Endothelial cell of umbilical vein (primary cell): ENCODE results near the gene CHM. TPM values are rescaled to one million over a fixed set of nuclear protein-coding genes. Genes with fewer than 3 reads are reported as not detected.
"Not testable (repeated sequence)": the region's sequence is repeated elsewhere in the genome, so short reads cannot be mapped to it uniquely, and the experiment has no call there.

Experiments used
- BruUV-seq: library from RNA; stranded (reverse); fragments of 400-500 nt; replicated peaks from 2 replicates; lab custom pipeline; 2021; lab: Mats Ljungman, UMichigan
- CTCF ChIA-PET: fragments of 300-600, 350-600 bp; sonication (Branson Sonifier 250); formaldehyde crosslinking; loops from one replicate; lab custom pipeline; 2021; ENCODE audit warnings: antibody characterized with exemption, inconsistent platforms; lab: Charles Lee
- POLR2A ChIA-PET: fragments of 300-600, 350-600 bp; sonication (Branson Sonifier 250); formaldehyde crosslinking; loops from one replicate; lab custom pipeline; 2021; ENCODE audit warnings: antibody characterized with exemption, inconsistent platforms; lab: Charles Lee
- DNase-seq: peaks from one replicate; pipeline ENCODE4 v3.0.0-alpha.2; 2011; ENCODE audit warnings: low read depth, low spot score
- FAIRE-seq: peaks from 2 replicates; lab custom pipeline; 2011; peaks lifted over from hg19 to GRCh38; lab: Jason Lieb, UNC
- H2AFZ ChIP-seq: 2 replicates; pipeline ENCODE4 v1.6.0; 2012; ENCODE audit warnings: low read depth, low read length, control low read depth, inconsistent platforms
- H3K27ac ChIP-seq: 2 replicates; pipeline ENCODE4 v1.5.1; 2011; ENCODE audit warnings: low read depth, mild to moderate bottlenecking, control low read depth, low read length, moderate library complexity; ENCODE audit not compliant: insufficient read depth
- H3K27me3 ChIP-seq, 2 experiments: 2 replicates each; pipeline versions ENCODE4 v1.6.0 to v1.6.1; 2011; ENCODE audit warnings: low read length in 2 of 2, mixed read lengths in 1 of 2; ENCODE audit not compliant: control insufficient read depth in 2 of 2, insufficient read depth in 2 of 2
- H3K36me3 ChIP-seq, 2 experiments: 2 replicates in 1 of 2; 3 replicates in 1 of 2; pipeline ENCODE4 v1.5.1; 2011; ENCODE audit warnings: low read length in 2 of 2, mild to moderate bottlenecking in 1 of 2, moderate library complexity in 1 of 2; ENCODE audit not compliant: control insufficient read depth in 2 of 2, insufficient read depth in 2 of 2; ENCODE audit errors: extremely low read depth in 1 of 2
- H3K4me1 ChIP-seq: 3 replicates; pipeline ENCODE4 v1.5.1; 2011; ENCODE audit warnings: mild to moderate bottlenecking, low read length; ENCODE audit not compliant: control insufficient read depth, insufficient read depth; ENCODE audit errors: extremely low read depth
- H3K4me2 ChIP-seq: 2 replicates; pipeline ENCODE4 v1.6.1; 2011; ENCODE audit warnings: low read length, control low read depth, mixed read lengths; ENCODE audit not compliant: insufficient read depth
- H3K4me3 ChIP-seq, 3 experiments: fragments of 200-600 bp in 1 of 3; sonication (generic), shearing (Covaris generic) in 1 of 3; replicated peaks in 1 of 3; 2 replicates each; pipeline ENCODE4 v1.5.1; 2011 to 2016; ENCODE audit warnings: control low read depth in 3 of 3, low read length in 3 of 3, mild to moderate bottlenecking in 2 of 3, inconsistent platforms in 1 of 3, low read depth in 1 of 3, moderate library complexity in 1 of 3; ENCODE audit not compliant: insufficient read depth in 1 of 3
- H3K79me2 ChIP-seq: 2 replicates; pipeline ENCODE4 v1.6.0; 2012; ENCODE audit warnings: low read length, inconsistent platforms; ENCODE audit not compliant: control insufficient read depth, insufficient read depth
- H3K9ac ChIP-seq: replicated peaks from 2 replicates; pipeline ENCODE3; 2011; ENCODE audit warnings: low read length, control low read depth; ENCODE audit not compliant: insufficient read depth; ENCODE audit errors: extremely low read depth
- H3K9me1 ChIP-seq: replicated peaks from 3 replicates; pipeline ENCODE4 v1.6.0; 2011; ENCODE audit warnings: mild to moderate bottlenecking, low read length; ENCODE audit not compliant: control insufficient read depth, insufficient read depth; ENCODE audit errors: extremely low read depth
- H3K9me3 ChIP-seq: replicated peaks from 2 replicates; pipeline ENCODE4 v1.5.1; 2012; ENCODE audit warnings: low read length, inconsistent platforms; ENCODE audit not compliant: control insufficient read depth, insufficient read depth
- H4K20me1 ChIP-seq: replicated peaks from 2 replicates; pipeline ENCODE3; 2011; ENCODE audit warnings: mild to moderate bottlenecking, low read length; ENCODE audit not compliant: control insufficient read depth, insufficient read depth; ENCODE audit errors: extremely low read depth
- CTCF ChIP-seq, 2 donors: IDR thresholded peaks; 1 replicate in 1 of 2; 2 replicates in 1 of 2; pipeline ENCODE4 v1.5.1; 2011; ENCODE audit warnings: low read length in 2 of 2, mild to moderate bottlenecking in 2 of 2, moderate library complexity in 2 of 2, control low read depth in 1 of 2, inconsistent platforms in 1 of 2, low read depth in 1 of 2; ENCODE audit not compliant: insufficient read depth in 1 of 2; ENCODE audit errors: extremely low read depth in 1 of 2
- EZH2 ChIP-seq: IDR thresholded peaks from 2 replicates; pipeline ENCODE4 v1.6.1; 2012; ENCODE audit warnings: borderline replicate concordance, low read depth, mild to moderate bottlenecking, moderate library complexity, low read length, inconsistent platforms; ENCODE audit not compliant: severe bottlenecking
- FOS ChIP-seq: IDR thresholded peaks from 2 replicates; pipeline ENCODE4 v1.6.1; 2011; ENCODE audit warnings: mild to moderate bottlenecking, low read length, moderate library complexity, borderline replicate concordance; ENCODE audit not compliant: insufficient read depth
- GATA2 ChIP-seq: IDR thresholded peaks from 2 replicates; pipeline ENCODE4 v1.7.0; 2011; ENCODE audit warnings: low read depth, mild to moderate bottlenecking, moderate library complexity, mixed read lengths, low read length; ENCODE audit not compliant: insufficient read length, insufficient read depth
- JUN ChIP-seq: IDR thresholded peaks from 2 replicates; pipeline ENCODE4 v1.6.1; 2011; ENCODE audit warnings: borderline replicate concordance, low read depth; ENCODE audit not compliant: insufficient read length, insufficient read depth
- MAX ChIP-seq: IDR thresholded peaks from 2 replicates; pipeline ENCODE4 v1.6.1; 2011; ENCODE audit not compliant: insufficient read depth, insufficient read length
- MYC ChIP-seq: IDR thresholded peaks from one replicate; pipeline ENCODE4 v1.6.1; 2011; ENCODE audit warnings: mild to moderate bottlenecking, low read depth, low read length
- POLR2A ChIP-seq: IDR thresholded peaks from 2 replicates; pipeline ENCODE4 v1.6.1; 2012; ENCODE audit warnings: low read depth, mild to moderate bottlenecking, control low read depth, low read length
- POLR2AphosphoS5 ChIP-seq: IDR thresholded peaks from 2 replicates; pipeline ENCODE4 v1.6.1; 2012; ENCODE audit warnings: low read depth, mild to moderate bottlenecking, control low read depth, low read length, moderate library complexity; ENCODE audit not compliant: insufficient read depth
- dilution Hi-C: fragments of 300-500 bp; cut with MboI; formaldehyde crosslinking; loops from one replicate; pipeline ENCODE4 v1.15.0; 2019; ENCODE audit warnings: low sequenced_read_pairs; ENCODE audit not compliant: extremely low pct_ligation_motif_present
- intact Hi-C: fragments of 100-400 bp; cut with micrococcal nuclease; formaldehyde crosslinking; loops from one replicate; pipeline ENCODE4 v1.10.0; 2022
- polyA plus RNA-seq, 4 experiments: library from polyadenylated mRNA; depleted of rRNA in 3 of 4; stranded (reverse) in 3 of 4; unstranded in 1 of 4; fragments of >200 nt; gene quantifications; 2 replicates each; pipeline versions ENCODE4 v1.2.1 to v1.2.3, GENCODE V29; 2011 to 2012; ENCODE audit warnings: missing spikeins in 1 of 4
- total RNA-seq: library from RNA; stranded (reverse); gene quantifications from 2 replicates; pipeline ENCODE4 v1.2.3, GENCODE V29; 2021

The CHM gene
- total and polyA plus RNA-seq, 2 donors (not counting 3 experiments of a cell fraction or from before 2014, with no cell fraction given): 10.5 to 18.4 TPM

- H3K27ac ChIP-seq: no peak overlapping the region
- H2AFZ ChIP-seq: no peak overlapping the region
- H3K27me3 ChIP-seq: no peaks in the 10 kb centered on the region
- intact Hi-C loops (no loop called here), dilution Hi-C loops (no loop called here)
- TF ChIP-seq MAX: no peak
- no peak for TF ChIP-seq FOS
- no peak for TF ChIP-seq POLR2A
- TF ChIP-seq POLR2AphosphoS5: no peak
- TF ChIP-seq MYC: no peak
- TF ChIP-seq JUN: no peak
- no peak for TF ChIP-seq CTCF (IDR thresholded peaks at IDR 0.05; ENCODE audit: extremely low read depth in 1 of 2, insufficient read depth in 1 of 2, low read depth in 1 of 2, low read length in 2 of 2)
- no peak for TF ChIP-seq GATA2
- TF ChIP-seq EZH2: no peak
- DNase-seq (no peak), FAIRE-seq (no peak)
- BruUV-seq: no TSS peak
- no peaks in the 10 kb centered on the region for H3K36me3 ChIP-seq
- no peaks in the 10 kb centered on the region for H4K20me1 ChIP-seq
- no peaks in the 10 kb centered on the region for H3K9me3 ChIP-seq
- H3K9me1 ChIP-seq: no peaks in the 10 kb centered on the region
- ChIA-PET POLR2A (no interaction called here), CTCF (no interaction called here)
- H3K4me3 ChIP-seq: no peak overlapping the region
- peaks cover 2% of the 10 kb centered on the region for H3K79me2 ChIP-seq
- no peak overlapping the region for H3K9ac ChIP-seq
- H3K4me1 ChIP-seq: no peaks in the 10 kb centered on the region
- H3K4me2 ChIP-seq: no peak overlapping the region
Measured at GRCh38 chrX:86016139-86016538, 31.2 kb downstream of the CHM start.

GRCh38 chrX:86014959-86015358 lies 32.4 kb downstream of the CHM start:
- H2AFZ ChIP-seq, DNase-seq, H3K79me2 ChIP-seq, H3K4me2 ChIP-seq, H3K4me3 ChIP-seq, H3K9me1 ChIP-seq, H3K9ac ChIP-seq, POLR2A ChIA-PET, BruUV-seq, H3K27me3 ChIP-seq, H3K4me1 ChIP-seq, H3K9me3 ChIP-seq, CTCF ChIA-PET, H3K36me3 ChIP-seq, dilution Hi-C loops, FAIRE-seq, H4K20me1 ChIP-seq, H3K27ac ChIP-seq, intact Hi-C loops: not testable (repeated sequence)
